ENCODE results near the gene OPN1LW. TPM values are rescaled to one million over a fixed set of nuclear protein-coding genes. Genes with fewer than 3 reads are reported as not detected.
"Not testable (repeated sequence)": the region's sequence is repeated elsewhere in the genome, so short reads cannot be mapped to it uniquely, and the experiment has no call there.

The OPN1LW gene
- total RNA-seq, 1 experiment from 2014 or later: not detected

DNA sequence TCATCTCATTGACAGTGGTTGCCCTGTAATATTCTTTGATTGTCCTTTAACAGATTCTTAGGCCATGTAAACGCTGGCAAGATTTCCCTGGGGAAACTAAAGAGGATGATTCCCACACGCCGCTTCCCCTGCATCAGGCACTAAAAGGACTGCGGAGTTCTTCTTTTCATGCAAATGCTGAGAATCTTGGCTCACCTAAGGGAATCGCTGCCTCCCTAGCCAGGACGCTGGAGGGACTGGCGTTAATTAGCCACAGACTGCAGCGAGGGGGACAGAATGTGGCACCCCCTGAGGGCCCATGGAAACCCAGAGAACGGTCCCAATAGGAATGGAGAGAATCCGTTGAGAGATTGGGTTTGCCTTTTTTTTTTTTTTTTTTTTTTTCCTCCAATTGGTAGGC lies 30.3 kb downstream of the OPN1LW start:
- DNase-seq (ENCODE audit: low read depth); in situ Hi-C loops (cut with HindIII; ENCODE audit: low pct_unique_long_range_greater_than_20kb, low sequenced_read_pairs): not testable (repeated sequence)

DNA sequence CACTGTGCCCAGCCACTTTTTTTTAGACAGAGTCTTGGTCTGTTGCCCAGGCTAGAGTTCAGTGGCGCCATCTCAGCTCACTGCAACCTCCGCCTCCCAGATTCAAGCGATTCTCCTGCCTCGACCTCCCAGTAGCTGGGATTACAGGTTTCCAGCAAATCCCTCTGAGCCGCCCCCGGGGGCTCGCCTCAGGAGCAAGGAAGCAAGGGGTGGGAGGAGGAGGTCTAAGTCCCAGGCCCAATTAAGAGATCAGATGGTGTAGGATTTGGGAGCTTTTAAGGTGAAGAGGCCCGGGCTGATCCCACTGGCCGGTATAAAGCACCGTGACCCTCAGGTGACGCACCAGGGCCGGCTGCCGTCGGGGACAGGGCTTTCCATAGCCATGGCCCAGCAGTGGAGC lies 38.3 kb downstream of the OPN1LW start, which contains the start of gene OPN1MW:
Gene OPN1MW, plus strand, starts transcription at position 301 of the 400 bp plus-strand sequence. Its CDS starts 82 bp downstream, at position 383.
- in situ Hi-C loops (cut with HindIII; ENCODE audit: low pct_unique_long_range_greater_than_20kb, low sequenced_read_pairs); DNase-seq (ENCODE audit: low read depth): not testable (repeated sequence)

DNA sequence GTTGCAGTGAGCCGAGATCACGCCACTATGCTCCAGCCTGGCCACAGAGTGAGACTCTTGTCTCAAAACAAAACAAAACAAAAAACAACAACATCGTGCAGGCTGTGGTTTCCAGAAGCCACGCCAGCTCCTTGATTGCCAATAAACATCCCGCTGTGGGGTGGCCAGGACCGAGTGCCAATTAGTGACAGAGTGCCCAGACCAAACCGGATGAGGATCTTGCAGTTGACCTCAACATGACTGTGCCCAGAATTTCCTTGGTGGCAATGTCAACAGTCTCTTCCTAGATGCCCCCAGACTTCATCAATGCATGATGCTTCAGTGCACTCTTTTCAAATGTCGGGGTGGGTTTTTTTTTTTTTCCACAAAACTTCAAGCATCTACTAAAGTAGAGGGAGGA lies 39.8 kb downstream of the OPN1LW start:
- in situ Hi-C loops (cut with HindIII; ENCODE audit: low pct_unique_long_range_greater_than_20kb, low sequenced_read_pairs); DNase-seq (ENCODE audit: low read depth): not testable (repeated sequence)

DNA sequence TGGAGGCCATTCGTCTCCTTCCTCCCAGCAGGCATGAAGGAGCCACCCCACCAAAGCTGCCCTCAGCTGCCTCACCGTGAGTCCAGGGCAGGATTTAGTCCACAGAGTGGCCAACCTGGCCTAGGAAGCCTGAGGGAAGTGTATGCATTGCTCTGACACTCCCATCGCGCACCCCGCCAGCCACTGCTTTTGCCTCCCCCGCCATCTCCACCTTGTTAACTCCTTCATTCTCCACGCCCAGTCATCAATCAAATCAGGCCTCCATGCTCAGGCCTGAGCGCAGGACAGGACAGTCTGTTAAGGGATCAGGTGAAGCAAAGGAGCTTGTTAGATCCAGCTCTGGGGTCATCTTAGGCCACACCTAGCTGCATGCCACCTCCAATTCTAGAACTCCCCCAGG lies 48.8 kb downstream of the OPN1LW start:
- DNase-seq (ENCODE audit: low read depth); in situ Hi-C loops (cut with HindIII; ENCODE audit: low pct_unique_long_range_greater_than_20kb, low sequenced_read_pairs): not testable (repeated sequence)

DNA sequence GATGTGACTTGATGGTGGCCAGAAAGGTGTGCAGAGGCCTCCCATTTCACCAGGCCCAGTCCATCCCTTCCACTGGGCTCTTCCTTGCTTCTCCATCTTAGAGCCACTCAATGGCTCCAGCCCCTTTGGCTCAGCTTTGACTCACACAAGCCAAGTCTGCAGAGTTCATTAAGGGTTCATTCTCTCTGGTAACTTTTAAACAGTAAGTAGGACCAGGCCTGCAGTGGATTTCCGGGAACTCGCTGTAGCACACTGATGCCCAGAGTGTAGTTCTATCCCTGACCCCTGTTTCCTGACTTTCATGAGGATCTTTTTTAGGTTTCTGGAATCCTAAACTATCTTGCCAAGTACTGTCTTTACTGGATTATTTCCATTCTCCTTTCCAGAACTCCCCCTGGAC lies 50.3 kb downstream of the OPN1LW start:
- DNase-seq (ENCODE audit: low read depth); in situ Hi-C loops (cut with HindIII; ENCODE audit: low pct_unique_long_range_greater_than_20kb, low sequenced_read_pairs): not testable (repeated sequence)

DNA sequence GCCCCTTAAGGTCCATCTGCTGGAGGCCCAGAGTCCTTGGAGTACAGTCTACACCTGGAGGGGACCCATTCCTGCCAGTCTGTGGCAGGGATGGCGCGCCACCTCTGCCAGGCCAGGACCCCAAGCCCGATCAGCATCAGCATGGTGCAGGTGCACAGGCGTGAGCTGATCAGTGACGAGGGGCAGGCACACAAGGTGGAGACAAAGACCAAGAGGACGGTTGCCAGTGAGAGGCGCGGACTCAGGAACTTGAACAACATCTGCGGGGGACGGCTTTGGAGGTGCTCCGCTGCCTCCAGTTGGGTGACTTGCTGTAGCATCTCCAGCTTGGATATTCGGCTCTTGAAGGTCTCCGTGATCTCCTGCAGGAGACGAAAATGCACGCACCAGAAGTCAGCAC lies 52.4 kb downstream of the OPN1LW start:
- DNase-seq (ENCODE audit: low read depth); in situ Hi-C loops (cut with HindIII; ENCODE audit: low pct_unique_long_range_greater_than_20kb, low sequenced_read_pairs): not testable (repeated sequence)

Other genes starting within 250 kb of the OPN1LW start
- 0.09 TPM in 1 of 2 replicates, not detected in the other for gene AVPR2, start 239.6 kb upstream of the OPN1LW start, total RNA-seq (2014; rRNA removed; shearing (Covaris generic); ENCODE audit: low replicate concordance)
- 8.1 and 15.3 TPM in 2 replicates for gene ARHGAP4, start 218.0 kb upstream of the OPN1LW start, total RNA-seq (2014; rRNA removed; shearing (Covaris generic); ENCODE audit: low replicate concordance)
- 119 and 121 TPM in 2 replicates for gene NAA10, start 209.2 kb upstream of the OPN1LW start, total RNA-seq (2014; rRNA removed; shearing (Covaris generic); ENCODE audit: low replicate concordance)
- gene RENBP, start 199.6 kb upstream of the OPN1LW start, total RNA-seq (2014; rRNA removed; shearing (Covaris generic); ENCODE audit: low replicate concordance): 13.5 and 15.5 TPM in 2 replicates
- 9.5 and 10.1 TPM in 2 replicates for gene HCFC1, start 172.4 kb upstream of the OPN1LW start, total RNA-seq (2014; rRNA removed; shearing (Covaris generic); ENCODE audit: low replicate concordance)
- gene TMEM187, start 171.5 kb upstream of the OPN1LW start, total RNA-seq (2014; rRNA removed; shearing (Covaris generic); ENCODE audit: low replicate concordance): 5.7 and 16.6 TPM in 2 replicates
- 116 and 131 TPM in 2 replicates for gene IRAK1, start 124.3 kb upstream of the OPN1LW start, total RNA-seq (2014; rRNA removed; shearing (Covaris generic); ENCODE audit: low replicate concordance)
- gene MECP2, start 46.5 kb upstream of the OPN1LW start, total RNA-seq (2014; rRNA removed; shearing (Covaris generic); ENCODE audit: low replicate concordance): 20.9 and 26.7 TPM in 2 replicates
- gene OPN1MW, start 38.4 kb downstream of the OPN1LW start, total RNA-seq (2014; rRNA removed; shearing (Covaris generic); ENCODE audit: low replicate concordance): not detected in 2 replicates
- gene OPN1MW2, start 75.5 kb downstream of the OPN1LW start, total RNA-seq (2014; rRNA removed; shearing (Covaris generic); ENCODE audit: low replicate concordance): not detected in 2 replicates
- not detected in 2 replicates for gene OPN1MW3, start 113.3 kb downstream of the OPN1LW start, total RNA-seq (2014; rRNA removed; shearing (Covaris generic); ENCODE audit: low replicate concordance)
- gene TEX28, start 150.9 kb downstream of the OPN1LW start, total RNA-seq (2014; rRNA removed; shearing (Covaris generic); ENCODE audit: low replicate concordance): not detected in 2 replicates
- 0.37 and 0.64 TPM in 2 replicates for gene TKTL1, start 151.6 kb downstream of the OPN1LW start, total RNA-seq (2014; rRNA removed; shearing (Covaris generic); ENCODE audit: low replicate concordance)
- gene FLNA, start 230.4 kb downstream of the OPN1LW start, total RNA-seq (2014; rRNA removed; shearing (Covaris generic); ENCODE audit: low replicate concordance): 1,120 and 1,164 TPM in 2 replicates
- gene EMD, start 235.1 kb downstream of the OPN1LW start, total RNA-seq (2014; rRNA removed; shearing (Covaris generic); ENCODE audit: low replicate concordance): 32.0 and 48.7 TPM in 2 replicates